A549 treated with dexamethasone at 1 μM for 4 hours (cell line): ENCODE results near the gene EME1. TPM values are rescaled to one million over a fixed set of nuclear protein-coding genes. Genes with fewer than 3 reads are reported as not detected.

Source experiments
- total RNA-seq: library from RNA; stranded (reverse); fragments of 200-300 nt; extraction: Qiagen RNA extraction; gene quantifications from 5 replicates; pipeline ENCODE4 v1.2.3, GENCODE V29; 2022

EME1 gene
- 13.3 to 14.6 TPM (median 14.3 TPM) in 5 replicates for total RNA-seq

GRCh38 chr17:50372758-50373556 lies at the start of gene EME1, which contains the start of gene MRPL27:
Gene EME1, plus strand, starts transcription at chr17:50373229. Its CDS starts 1,980 bp downstream, at chr17:50375209.
Gene MRPL27, minus strand, starts transcription at chr17:50373184. Its CDS starts 14 bp downstream, at chr17:50373170.

GRCh38 chr17:50345432-50346312 lies 27.4 kb upstream of the EME1 start, which contains the start of gene XYLT2:
Gene XYLT2, plus strand, starts transcription at chr17:50346126. Its CDS starts 15 bp downstream, at chr17:50346141.

GRCh38 chr17:50397111-50397918 lies 24.3 kb downstream of the EME1 start, which contains the start of gene LRRC59:
Gene LRRC59, minus strand, starts transcription at chr17:50397523. Its CDS starts 206 bp downstream, at chr17:50397317.

GRCh38 chr17:50425682-50426471 lies 52.8 kb downstream of the EME1 start, which contains the start of gene ACSF2:
Gene ACSF2, plus strand, starts transcription at chr17:50426218. Its CDS starts 44 bp downstream, at chr17:50426262.

Other genes with a start within 250 kb of the EME1 start
- 0.36 to 0.65 TPM (median 0.48 TPM) in 5 replicates for gene SAMD14, start 243.1 kb upstream of the EME1 start, total RNA-seq
- 36.3 to 58.1 TPM (median 55.9 TPM) in 5 replicates for gene PPP1R9B, start 222.6 kb upstream of the EME1 start, total RNA-seq
- gene SGCA, start 207.2 kb upstream of the EME1 start, total RNA-seq, result 0.54 to 2.3 TPM (median 1.2 TPM) in 5 replicates
- 5.8 to 11.3 TPM (median 9.0 TPM) in 5 replicates for gene COL1A1, start 171.6 kb upstream of the EME1 start, total RNA-seq
- gene TMEM92, start 98.8 kb upstream of the EME1 start, total RNA-seq, result 14.9 to 17.9 TPM (median 16.1 TPM) in 5 replicates
- 15.9 to 25.4 TPM (median 23.4 TPM) in 5 replicates for gene XYLT2, start 27.1 kb upstream of the EME1 start, total RNA-seq
- gene MRPL27, start within 50 bp of the EME1 start, total RNA-seq, result 118 to 156 TPM (median 127 TPM) in 5 replicates
- gene LRRC59, start 24.3 kb downstream of the EME1 start, total RNA-seq, result 240 to 258 TPM (median 249 TPM) in 5 replicates
- 11.7 to 17.2 TPM (median 12.4 TPM) in 5 replicates for gene ACSF2, start 53.0 kb downstream of the EME1 start, total RNA-seq
- gene CHAD, start 95.7 kb downstream of the EME1 start, total RNA-seq, result not detected in 5 replicates
- 22.7 to 31.6 TPM (median 31.1 TPM) in 5 replicates for gene RSAD1, start 105.6 kb downstream of the EME1 start, total RNA-seq
- 0.38 to 0.61 TPM (median 0.54 TPM) in 5 replicates for gene MYCBPAP, start 135.2 kb downstream of the EME1 start, total RNA-seq
- 0.14 to 0.34 TPM (median 0.18 TPM) in 5 replicates for gene EPN3, start 159.5 kb downstream of the EME1 start, total RNA-seq
- 58.5 to 82.5 TPM (median 77.0 TPM) in 5 replicates for gene SPATA20, start 173.9 kb downstream of the EME1 start, total RNA-seq
- 2.7 to 4.9 TPM (median 4.6 TPM) in 5 replicates for gene CACNA1G, start 187.5 kb downstream of the EME1 start, total RNA-seq